ENCODE measurements around the gene ARMC7.

DNA sequence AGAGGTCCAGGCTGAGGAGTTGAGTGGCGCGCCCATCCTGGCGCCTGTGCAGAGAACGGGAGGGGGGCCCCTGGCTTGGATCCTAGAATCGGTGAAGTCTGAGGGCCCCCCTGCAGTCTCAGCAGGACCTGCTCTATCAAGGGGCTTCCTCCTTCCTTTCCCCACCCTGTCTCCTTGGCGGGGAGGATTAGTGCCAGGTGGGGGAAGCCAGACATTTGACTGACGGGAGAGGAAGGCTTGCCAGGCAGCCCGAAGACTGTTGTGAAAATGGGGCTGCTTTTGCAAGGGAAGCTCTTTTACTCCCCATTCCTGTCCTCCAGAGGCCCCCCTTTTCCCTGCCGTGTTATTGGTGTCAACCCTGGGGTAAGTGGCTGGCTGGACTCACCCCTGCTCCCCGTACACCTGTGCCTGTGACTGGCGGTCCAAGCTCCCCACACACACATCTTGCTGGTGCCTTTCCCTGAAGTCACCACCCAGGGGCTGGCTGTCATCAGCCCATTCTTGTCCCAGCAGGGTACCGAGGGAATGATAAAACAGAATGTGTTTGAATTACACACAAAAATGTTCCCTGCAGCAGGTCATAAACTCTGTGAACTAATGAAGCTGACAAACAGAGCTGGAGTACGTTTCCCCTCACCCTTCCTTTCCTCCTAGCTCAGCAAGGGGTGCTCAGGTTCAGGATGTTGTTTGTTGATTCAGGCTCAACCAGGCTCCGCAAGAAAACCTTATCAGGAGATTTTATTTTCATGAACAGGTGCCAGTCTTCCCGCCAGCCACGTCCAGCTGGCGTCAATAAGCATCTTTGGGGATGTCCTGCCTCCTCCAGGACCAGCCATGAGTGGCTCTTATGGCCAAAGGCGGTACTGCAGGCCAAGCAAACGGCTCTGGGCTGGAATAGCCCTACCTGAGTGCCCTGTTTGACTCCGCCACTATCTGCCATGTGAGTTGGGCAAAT, 4.4 kb upstream of the ARMC7 start:
- TF ChIP-seq, protein P1, sequence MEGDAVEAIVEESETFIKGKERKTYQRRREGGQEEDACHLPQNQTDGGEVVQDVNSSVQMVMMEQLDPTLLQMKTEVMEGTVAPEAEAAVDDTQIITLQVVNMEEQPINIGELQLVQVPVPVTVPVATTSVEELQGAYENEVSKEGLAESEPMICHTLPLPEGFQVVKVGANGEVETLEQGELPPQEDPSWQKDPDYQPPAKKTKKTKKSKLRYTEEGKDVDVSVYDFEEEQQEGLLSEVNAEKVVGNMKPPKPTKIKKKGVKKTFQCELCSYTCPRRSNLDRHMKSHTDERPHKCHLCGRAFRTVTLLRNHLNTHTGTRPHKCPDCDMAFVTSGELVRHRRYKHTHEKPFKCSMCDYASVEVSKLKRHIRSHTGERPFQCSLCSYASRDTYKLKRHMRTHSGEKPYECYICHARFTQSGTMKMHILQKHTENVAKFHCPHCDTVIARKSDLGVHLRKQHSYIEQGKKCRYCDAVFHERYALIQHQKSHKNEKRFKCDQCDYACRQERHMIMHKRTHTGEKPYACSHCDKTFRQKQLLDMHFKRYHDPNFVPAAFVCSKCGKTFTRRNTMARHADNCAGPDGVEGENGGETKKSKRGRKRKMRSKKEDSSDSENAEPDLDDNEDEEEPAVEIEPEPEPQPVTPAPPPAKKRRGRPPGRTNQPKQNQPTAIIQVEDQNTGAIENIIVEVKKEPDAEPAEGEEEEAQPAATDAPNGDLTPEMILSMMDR (IDR thresholded peaks at IDR 0.05 in 2 of 3, conservative IDR thresholded peaks at IDR 0.05 in 1 of 3; ENCODE audit: borderline replicate concordance in 1 of 3, insufficient read depth in 1 of 3, low read depth in 2 of 3, low read length in 2 of 3) = peak; percentile 95 to 98 (median 96)
- TF ChIP-seq SIN3A (IDR thresholded peaks at IDR 0.05; ENCODE audit: low read depth) (no peak), YY1 (IDR thresholded peaks at IDR 0.05; ENCODE audit: extremely low read depth, insufficient replicate concordance, low read depth, low read length) (no peak), POLR2AphosphoS5 (IDR thresholded peaks at IDR 0.05; ENCODE audit: low read depth, low read length) (no peak), JUND (IDR thresholded peaks at IDR 0.05) (no peak)
- TF ChIP-seq, protein P2, sequence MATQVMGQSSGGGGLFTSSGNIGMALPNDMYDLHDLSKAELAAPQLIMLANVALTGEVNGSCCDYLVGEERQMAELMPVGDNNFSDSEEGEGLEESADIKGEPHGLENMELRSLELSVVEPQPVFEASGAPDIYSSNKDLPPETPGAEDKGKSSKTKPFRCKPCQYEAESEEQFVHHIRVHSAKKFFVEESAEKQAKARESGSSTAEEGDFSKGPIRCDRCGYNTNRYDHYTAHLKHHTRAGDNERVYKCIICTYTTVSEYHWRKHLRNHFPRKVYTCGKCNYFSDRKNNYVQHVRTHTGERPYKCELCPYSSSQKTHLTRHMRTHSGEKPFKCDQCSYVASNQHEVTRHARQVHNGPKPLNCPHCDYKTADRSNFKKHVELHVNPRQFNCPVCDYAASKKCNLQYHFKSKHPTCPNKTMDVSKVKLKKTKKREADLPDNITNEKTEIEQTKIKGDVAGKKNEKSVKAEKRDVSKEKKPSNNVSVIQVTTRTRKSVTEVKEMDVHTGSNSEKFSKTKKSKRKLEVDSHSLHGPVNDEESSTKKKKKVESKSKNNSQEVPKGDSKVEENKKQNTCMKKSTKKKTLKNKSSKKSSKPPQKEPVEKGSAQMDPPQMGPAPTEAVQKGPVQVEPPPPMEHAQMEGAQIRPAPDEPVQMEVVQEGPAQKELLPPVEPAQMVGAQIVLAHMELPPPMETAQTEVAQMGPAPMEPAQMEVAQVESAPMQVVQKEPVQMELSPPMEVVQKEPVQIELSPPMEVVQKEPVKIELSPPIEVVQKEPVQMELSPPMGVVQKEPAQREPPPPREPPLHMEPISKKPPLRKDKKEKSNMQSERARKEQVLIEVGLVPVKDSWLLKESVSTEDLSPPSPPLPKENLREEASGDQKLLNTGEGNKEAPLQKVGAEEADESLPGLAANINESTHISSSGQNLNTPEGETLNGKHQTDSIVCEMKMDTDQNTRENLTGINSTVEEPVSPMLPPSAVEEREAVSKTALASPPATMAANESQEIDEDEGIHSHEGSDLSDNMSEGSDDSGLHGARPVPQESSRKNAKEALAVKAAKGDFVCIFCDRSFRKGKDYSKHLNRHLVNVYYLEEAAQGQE (IDR thresholded peaks at IDR 0.05; ENCODE audit: low read depth) = no peak

All from HCT116 (cell line).